NCI-H1105 (cell line): ENCODE data around the gene CEBPE.

Experiments used
- DNase-seq: peaks from one replicate; lab custom pipeline; 2025; lab: John Stamatoyannopoulos, UW

The CEBPE gene

GRCh38 chr14:23076785-23077408 is 42.2 kb downstream of the CEBPE start:
- no peak for DNase-seq

GRCh38 chr14:23074906-23075305 is 44.1 kb downstream of the CEBPE start:
- DNase-seq: no peak

- no peak for DNase-seq
Measured at GRCh38 chr14:23071921-23072539, 47.0 kb downstream of the CEBPE start.

GRCh38 chr14:23071244-23071920 is 47.7 kb downstream of the CEBPE start:
- DNase-seq: no peak

- DNase-seq: no peak
Measured at GRCh38 chr14:23070262-23071129, 48.6 kb downstream of the CEBPE start.

GRCh38 chr14:23069413-23069806 is 49.6 kb downstream of the CEBPE start:
- DNase-seq: no peak

GRCh38 chr14:23068789-23069412 is 50.2 kb downstream of the CEBPE start:
- no peak for DNase-seq

GRCh38 chr14:23067847-23068788 is 50.9 kb downstream of the CEBPE start:
- no peak for DNase-seq
